GM18873 (cell line): ENCODE data around the gene MPPED1.

Source experiments
- ATAC-seq: cut with Tn5 transposase; IDR thresholded peaks from one replicate; pipeline ENCODE4 v1.9.1; 2021; ENCODE audit warnings: mild to moderate bottlenecking, moderate library complexity, moderate number of reproducible peaks; ENCODE audit not compliant: unreplicated experiment, low FRiP score

MPPED1 gene

DNA sequence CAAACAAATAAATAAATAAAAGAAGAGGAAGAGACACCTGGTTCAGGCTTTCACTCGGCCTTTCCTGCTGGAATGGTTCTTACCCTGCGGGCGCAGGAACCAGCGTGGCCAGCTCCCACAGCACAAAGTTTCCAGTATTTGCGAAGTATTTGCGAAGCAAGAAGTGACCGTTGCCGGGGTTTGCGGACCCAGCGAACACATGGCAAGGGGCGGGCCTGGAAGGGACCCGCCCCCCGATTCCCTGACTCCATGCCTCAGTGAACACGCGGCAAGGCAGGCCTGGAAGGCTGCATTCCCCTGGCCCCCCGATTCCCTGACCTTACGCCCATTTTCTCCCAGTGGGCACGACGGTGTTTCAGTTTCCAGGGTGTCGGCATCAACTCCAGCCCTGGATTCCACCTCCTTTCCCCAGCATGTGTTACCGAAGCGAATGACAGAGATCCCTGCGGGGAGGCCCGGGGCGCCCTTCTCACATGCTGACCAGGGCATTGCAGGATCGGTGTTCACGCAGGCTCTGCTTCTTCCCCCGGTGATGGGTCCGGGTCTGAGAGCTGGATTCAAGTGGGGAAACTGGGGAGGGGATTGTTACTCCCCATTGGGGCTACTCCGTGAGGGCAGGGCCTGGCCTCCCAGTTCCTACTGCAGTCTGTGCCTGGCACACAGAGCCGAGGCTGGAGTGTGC is 102.8 kb downstream of the MPPED1 start:
- ATAC-seq: no peak

GRCh38 chr22:43515411-43515810 is 103.6 kb downstream of the MPPED1 start:
- no peak for ATAC-seq

DNA sequence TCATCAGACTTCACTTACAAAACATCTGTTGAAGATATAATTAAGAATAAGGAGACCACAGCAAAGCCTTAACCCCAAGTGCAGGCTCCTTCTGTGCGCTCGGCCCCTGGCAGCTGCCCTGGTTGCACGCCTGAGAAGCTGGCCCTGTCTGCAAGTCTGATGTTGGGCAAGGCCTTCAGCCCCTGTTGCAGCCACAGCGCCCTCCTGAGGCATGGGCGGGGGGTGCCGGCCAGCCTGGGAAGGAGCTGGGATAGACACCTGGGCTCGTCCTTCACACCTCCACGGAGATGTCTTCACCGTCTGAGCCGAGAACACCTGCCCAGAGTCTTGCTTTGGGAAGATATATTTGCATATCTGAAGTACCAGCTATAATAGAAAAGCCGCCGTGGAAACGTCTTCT is 104.1 kb downstream of the MPPED1 start:
- ATAC-seq: no peak

- no peak for ATAC-seq
Observed at GRCh38 chr22:43516386-43516785, 104.6 kb downstream of the MPPED1 start.

GRCh38 chr22:43516996-43517635 is 105.3 kb downstream of the MPPED1 start:
- no peak for ATAC-seq

DNA sequence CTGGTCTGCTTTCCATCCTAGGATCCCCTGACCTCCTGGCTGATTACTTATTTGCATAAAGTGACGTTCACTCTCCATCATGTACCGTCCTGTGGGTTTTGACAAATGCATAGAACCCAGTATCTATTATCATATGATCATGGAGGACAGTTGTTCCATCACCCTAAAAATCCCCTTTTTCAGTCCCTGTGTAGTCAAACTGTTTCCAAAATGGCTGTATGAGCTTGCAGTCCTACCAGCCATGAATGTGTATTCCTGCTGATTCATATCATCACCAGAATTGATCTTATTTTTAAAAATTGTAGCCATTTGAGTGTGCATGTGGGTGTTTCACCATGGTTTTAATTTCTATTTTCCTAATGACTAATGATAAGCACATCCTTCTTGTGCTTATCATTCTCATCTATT is 108.8 kb downstream of the MPPED1 start:
- ATAC-seq: no peak

GRCh38 chr22:43521716-43522115 is 109.9 kb downstream of the MPPED1 start:
- ATAC-seq: no peak

DNA sequence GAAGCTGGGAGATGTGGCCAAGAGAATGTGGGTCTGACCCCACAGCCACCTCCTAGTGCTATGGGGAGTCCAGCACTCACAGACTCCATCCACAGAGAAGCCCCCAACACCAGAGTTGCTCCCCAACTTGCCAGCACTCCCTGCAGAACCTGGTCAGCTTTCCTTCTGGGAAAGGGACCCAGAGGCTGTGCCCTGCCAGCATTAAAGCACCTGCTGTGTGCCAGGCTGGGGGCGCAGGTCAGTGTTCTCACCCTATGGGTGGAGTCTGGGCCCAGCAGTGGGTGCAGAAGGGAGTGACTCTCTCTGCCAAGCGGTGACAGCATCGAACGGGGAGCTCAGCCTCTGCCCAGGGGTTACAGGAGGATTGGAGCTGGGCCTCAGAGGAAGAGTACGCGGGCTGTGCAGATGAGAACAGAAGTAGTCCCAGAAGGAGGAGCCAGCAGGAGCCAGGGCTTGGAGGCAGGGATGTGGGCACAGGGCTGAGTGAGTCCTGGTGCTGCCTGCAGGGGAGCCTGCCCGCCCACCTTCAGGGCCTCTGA is 114.4 kb downstream of the MPPED1 start:
- ATAC-seq: no peak

GRCh38 chr22:43526946-43527345 is 115.1 kb downstream of the MPPED1 start:
- ATAC-seq: no peak

DNA sequence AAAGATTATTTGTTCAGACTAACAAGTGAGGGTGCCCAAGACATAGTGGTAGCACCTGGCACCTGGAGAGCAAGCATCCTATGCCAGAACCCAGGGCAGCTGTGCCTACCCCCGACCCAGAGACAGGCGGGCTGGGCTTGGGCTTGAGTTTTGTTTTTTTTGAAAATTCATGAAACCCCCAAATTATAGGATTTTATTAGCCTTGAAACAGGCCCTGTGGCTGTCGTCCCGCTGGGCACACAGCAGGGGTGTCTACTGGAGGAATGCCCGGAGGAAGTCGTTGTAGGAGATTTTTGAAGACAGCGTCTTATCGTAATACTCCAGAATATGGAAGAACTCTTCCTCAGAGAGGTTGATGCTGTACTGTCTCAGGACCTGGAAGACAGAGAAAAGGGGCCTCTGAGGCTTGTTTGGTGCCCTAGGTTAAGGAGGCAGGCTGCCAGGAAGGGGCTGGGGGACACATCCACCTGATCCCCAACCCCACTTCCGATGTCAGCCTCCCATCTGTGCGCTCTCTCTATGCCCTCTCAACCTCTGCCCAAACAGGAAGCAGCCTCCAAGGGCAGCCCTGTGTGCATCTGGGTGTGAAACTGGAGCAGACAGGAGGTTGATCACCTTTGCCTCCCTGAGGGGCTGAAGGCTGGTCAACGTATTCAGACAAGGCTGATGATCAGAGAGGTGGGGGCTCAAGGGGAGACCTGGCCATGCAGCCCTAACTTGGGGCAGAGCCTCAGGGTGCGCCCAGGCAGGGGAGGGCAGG is 117.0 kb downstream of the MPPED1 start:
- no peak for ATAC-seq

GRCh38 chr22:43529461-43529860 is 117.6 kb downstream of the MPPED1 start:
- ATAC-seq: no peak

DNA sequence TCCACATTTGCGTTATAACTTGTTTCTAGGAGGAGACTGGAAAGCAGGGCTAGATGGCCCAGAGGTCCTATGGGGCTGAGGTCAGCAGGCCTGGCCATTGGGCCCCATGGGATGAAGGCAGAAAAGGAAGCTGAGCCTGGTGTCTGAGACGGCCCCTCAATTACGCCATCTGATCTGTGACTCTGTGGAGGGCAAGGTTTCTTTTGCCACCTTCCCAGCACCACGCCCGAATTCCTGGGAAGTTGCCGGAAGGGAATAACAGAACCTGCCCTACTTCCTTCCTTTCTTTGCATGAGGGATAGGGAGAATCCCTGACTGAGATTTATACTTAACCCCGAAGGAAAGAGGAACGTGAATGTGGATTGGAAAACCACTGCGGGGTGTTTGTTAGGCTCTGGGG is 118.1 kb downstream of the MPPED1 start:
- ATAC-seq: no peak

DNA sequence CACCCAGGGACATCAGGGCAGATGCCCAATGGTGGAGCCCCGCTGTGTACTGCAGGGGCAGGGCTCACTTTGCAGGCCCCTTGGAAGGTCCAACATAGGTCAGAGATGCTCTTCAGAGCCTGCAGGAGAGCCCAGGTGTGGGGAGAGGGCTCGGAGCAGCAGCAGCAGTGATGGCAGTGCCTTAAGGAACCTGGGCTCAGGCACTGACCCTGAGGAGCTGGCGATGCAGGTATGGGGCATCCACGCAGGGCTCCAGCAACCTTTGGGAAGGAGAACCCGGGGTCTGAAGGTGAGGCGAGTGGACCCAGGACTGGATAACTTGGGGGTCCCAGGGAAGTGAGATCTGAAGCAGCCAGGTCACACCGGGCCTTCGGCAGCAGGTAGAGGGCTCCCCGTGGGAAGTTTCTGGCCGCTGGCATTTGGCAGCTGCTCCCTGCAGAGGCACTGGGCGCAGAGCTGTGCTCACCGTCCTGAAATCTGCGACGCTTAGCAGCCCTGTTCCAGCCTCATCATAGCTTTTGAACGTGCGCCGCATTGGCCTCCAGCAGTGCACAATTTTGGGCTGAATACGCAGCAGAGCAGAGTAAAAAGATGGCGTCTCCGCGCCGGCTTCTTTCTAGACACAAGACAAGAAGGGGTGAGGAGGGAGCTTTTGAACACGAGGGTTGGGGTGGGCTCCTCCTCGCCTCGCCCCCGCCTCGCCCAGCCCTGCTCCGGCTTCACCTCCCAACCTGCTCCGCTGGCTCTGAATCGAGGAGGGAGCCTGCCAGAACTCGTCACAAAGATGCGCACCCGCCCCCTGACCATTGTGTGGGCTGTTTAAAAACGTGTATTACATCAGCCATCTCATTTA is 118.8 kb downstream of the MPPED1 start:
- no peak for ATAC-seq

- ATAC-seq: no peak
Observed at GRCh38 chr22:43531651-43532050, 119.8 kb downstream of the MPPED1 start.

- no peak for ATAC-seq
Observed at GRCh38 chr22:43532301-43533155, 120.7 kb downstream of the MPPED1 start.

DNA sequence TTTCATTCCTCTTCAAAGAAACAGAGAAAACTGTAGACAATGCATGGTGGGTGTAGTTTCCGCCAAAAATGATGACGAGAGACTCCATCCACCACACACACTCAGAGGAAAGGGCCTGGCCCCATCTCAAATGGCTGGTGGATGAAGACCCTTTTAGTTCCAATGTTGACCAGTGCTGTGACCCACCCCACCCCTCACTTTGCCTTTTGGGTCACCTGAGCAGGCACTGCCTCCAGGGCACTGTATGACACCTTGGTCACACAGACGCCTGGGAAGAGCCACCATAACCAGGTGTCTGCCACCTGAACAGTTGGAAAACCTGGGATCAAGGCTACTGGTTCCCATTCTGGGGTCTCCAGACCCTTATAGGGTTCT is 121.3 kb downstream of the MPPED1 start:
- ATAC-seq: no peak

GRCh38 chr22:43533656-43534428 is 122.0 kb downstream of the MPPED1 start:
- no peak for ATAC-seq

GRCh38 chr22:43534916-43535315 is 123.1 kb downstream of the MPPED1 start:
- ATAC-seq: no peak

GRCh38 chr22:43535336-43535735 is 123.5 kb downstream of the MPPED1 start:
- ATAC-seq: no peak
